Urinary bladder (tissue), 4 donors: Measurements from ENCODE around the gene ZNF629. TPM values are rescaled to one million over a fixed set of nuclear protein-coding genes. Genes with fewer than 3 reads are reported as not detected.

Experiments
- DNase-seq: peaks from one replicate; pipeline ENCODE4 v3.0.0-alpha.2; 2015; ENCODE audit errors: extremely low spot score
- H3K27ac ChIP-seq: one replicate; pipeline ENCODE4 v1.5.1; 2013; ENCODE audit warnings: low read depth, mild to moderate bottlenecking, moderate library complexity
- H3K36me3 ChIP-seq: one replicate; pipeline ENCODE4 v1.6.1; 2013; ENCODE audit warnings: mild to moderate bottlenecking, moderate library complexity; ENCODE audit not compliant: insufficient read depth
- H3K4me1 ChIP-seq: one replicate; pipeline ENCODE4 v1.6.1; 2013; ENCODE audit warnings: mild to moderate bottlenecking, moderate library complexity; ENCODE audit not compliant: insufficient read depth
- H3K4me3 ChIP-seq: one replicate; pipeline ENCODE4 v1.5.1; 2013; ENCODE audit warnings: low read depth, low read length
- WGBS: extraction: QIAGEN DNeasy Blood & Tissue Kit; methylation state at CpG from one replicate; pipeline ENCODE4 v1.1.7; 2013; 5-methylcytosine and 5-hydroxymethylcytosine counted together
- polyA plus RNA-seq: library from polyadenylated mRNA; stranded (reverse); fragments of 200-250 nt; gene quantifications from one replicate; pipeline ENCODE4 v1.2.3, GENCODE V29; 2013
- total RNA-seq: library from RNA; depleted of rRNA; stranded (reverse); fragments of >200 nt; gene quantifications from one replicate; pipeline ENCODE4 v1.2.3, GENCODE V29; 2014
- donor health status: healthy with polysubstance abuse.
- donor health status: healthy.

Gene ZNF629
- total and polyA plus RNA-seq, 2 donors = 7.2 to 11.2 TPM

DNA sequence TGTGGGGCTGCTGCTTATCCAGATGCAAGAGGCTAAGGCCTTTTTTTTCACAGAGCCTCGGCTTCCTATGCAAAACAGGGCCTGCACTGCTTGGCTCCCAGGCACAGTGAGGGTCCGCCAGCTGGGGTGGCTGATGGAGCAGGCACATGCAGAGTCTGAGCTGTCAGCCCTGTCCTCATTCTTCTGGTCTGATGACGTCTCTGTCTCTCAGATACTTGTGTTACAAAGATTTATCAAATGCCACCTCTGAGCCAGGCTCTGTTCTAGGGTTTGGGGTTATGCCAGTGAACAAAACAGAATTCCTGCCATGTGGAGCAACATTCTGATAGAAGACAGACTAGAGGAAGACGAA, 20.1 kb downstream of the ZNF629 start:
- Histone ChIP-seq H3K4me1 (no peaks in the 10 kb centered on the region), H3K4me3 (no peak overlapping the region), H3K27ac (no peak overlapping the region), H3K36me3 (peaks cover 9% of the 10 kb centered on the region)
- WGBS = 78% methylated on average over 4 of the region's 4 CpGs
- DNase-seq = no peak

DNA sequence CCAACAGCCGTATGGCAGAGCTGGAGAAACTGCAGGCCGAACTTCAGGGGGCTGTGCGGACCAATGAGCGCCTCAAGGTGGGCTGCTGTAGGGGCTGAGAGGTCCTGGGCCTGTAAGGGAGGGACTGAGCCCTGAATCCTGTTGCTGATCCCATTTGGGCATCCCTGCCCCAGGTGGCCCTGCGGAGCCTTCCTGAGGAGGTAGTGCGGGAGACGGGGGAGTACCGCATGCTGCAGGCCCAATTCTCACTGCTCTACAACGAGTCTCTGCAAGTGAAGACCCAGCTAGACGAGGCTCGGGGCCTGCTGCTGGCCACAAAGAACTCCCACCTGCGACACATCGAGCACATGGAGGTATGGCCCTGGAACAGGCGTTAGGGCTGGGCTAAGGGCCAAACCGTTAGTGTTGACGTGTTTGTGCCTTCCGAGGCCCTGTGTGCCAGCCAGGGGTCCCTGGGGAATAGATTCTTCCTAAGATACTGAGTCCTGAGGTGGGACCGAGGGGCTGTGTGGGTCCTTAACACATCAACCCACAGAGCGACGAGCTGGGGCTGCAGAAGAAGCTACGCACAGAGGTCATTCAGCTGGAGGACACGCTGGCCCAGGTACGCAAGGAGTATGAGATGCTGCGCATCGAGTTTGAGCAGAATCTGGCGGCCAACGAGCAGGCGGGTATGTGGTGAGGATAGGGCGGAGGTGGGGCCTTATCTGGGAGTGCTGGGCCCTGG, 20.6 kb downstream of the ZNF629 start:
- Histone ChIP-seq H3K4me1 (no peaks in the 10 kb centered on the region), H3K4me3 (no peak overlapping the region), H3K27ac (no peak overlapping the region), H3K36me3 (peaks cover 9% of the 10 kb centered on the region)
- WGBS = 90% methylated on average over 29 of the region's 29 CpGs
- DNase-seq = no peak

DNA sequence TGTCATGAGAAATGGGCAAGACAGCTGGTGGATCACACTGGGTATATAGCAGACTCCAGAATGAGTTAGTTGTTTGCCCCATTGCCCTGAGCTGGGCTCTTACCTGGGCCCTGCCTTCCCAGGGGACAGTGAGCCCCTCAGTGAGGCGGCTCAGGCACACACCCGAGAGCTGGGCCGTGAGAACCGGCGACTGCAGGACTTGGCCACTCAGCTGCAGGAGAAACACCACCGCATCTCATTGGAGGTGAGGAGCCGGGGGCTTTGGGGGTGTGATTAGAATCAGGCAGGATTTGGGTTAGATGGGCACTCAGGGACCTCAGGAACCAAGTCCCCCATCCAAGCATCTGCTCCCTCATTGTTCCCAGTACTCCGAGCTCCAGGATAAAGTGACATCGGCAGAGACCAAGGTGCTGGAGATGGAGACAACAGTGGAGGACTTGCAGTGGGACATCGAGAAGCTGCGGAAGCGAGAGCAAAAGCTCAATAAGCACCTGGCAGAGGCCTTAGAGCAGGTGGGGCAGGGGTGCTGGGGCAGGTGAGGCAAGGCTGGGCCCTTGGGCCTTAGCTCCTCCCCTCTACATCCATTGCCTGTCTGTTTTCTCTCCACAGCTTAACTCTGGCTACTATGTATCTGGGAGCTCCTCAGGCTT, 22.1 kb downstream of the ZNF629 start:
- 96% methylated on average over 12 of the region's 12 CpGs for WGBS
- H3K4me1 ChIP-seq = no peaks in the 10 kb centered on the region
- no peak overlapping the region for H3K27ac ChIP-seq
- H3K4me3 ChIP-seq = no peak overlapping the region
- H3K36me3 ChIP-seq = peaks cover 9% of the 10 kb centered on the region
- DNase-seq = no peak

DNA sequence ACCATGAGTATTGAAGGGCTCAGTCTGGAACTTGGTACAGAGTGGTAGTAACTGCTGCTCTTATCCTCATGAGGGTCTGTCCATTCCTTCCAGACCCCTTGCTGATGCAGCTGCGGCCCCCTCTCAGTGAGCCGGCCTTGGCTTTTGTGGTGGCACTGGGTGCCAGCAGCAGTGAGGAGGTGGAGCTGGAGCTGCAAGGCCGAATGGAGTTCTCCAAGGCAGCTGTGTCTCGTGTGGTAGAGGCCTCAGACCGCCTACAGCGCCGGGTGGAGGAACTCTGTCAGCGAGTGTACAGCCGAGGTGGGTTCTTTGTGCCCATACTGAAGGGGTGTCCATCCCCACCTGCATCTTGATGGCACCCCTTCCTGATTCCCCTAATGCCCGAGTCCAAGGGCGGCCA, 22.9 kb downstream of the ZNF629 start:
- Histone ChIP-seq H3K4me1 (no peaks in the 10 kb centered on the region), H3K36me3 (peaks cover 4% of the 10 kb centered on the region), H3K4me3 (no peak overlapping the region), H3K27ac (no peak overlapping the region)
- DNase-seq = no peak
- WGBS = 89% methylated on average over 11 of the region's 11 CpGs

DNA sequence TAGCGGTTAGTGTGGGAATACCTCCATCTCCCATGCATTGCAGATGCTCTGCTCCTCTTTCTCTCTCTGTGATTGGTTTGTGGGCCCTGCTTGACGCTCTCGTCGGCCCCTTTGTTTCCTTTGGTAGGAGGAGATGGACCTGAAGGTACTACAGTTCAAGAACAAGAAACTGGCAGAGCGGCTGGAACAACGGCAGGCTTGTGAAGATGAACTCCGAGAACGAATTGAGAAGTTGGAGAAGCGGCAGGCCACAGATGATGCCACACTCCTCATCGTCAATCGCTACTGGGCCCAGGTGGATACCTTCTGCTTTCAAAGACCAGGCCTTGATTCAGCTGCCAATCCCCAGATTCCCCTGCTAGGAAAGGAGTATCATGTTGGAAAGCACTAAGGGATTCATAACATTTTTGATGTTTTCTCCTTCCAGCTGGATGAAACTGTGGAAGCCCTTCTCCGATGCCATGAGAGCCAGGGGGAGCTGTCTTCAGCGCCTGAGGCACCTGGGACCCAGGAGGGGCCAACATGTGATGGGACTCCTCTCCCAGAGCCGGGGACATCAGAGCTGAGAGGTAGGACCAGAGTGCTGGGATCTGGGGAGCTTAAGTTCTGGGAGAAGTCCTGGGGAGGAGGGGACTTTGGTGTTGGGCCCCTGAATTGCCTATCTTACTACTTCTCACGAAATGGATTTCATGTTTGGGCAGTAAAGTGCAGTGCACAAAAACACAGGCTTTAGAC, 23.8 kb downstream of the ZNF629 start:
- no peak for DNase-seq
- peaks cover 2% of the 10 kb centered on the region for H3K36me3 ChIP-seq

DNA sequence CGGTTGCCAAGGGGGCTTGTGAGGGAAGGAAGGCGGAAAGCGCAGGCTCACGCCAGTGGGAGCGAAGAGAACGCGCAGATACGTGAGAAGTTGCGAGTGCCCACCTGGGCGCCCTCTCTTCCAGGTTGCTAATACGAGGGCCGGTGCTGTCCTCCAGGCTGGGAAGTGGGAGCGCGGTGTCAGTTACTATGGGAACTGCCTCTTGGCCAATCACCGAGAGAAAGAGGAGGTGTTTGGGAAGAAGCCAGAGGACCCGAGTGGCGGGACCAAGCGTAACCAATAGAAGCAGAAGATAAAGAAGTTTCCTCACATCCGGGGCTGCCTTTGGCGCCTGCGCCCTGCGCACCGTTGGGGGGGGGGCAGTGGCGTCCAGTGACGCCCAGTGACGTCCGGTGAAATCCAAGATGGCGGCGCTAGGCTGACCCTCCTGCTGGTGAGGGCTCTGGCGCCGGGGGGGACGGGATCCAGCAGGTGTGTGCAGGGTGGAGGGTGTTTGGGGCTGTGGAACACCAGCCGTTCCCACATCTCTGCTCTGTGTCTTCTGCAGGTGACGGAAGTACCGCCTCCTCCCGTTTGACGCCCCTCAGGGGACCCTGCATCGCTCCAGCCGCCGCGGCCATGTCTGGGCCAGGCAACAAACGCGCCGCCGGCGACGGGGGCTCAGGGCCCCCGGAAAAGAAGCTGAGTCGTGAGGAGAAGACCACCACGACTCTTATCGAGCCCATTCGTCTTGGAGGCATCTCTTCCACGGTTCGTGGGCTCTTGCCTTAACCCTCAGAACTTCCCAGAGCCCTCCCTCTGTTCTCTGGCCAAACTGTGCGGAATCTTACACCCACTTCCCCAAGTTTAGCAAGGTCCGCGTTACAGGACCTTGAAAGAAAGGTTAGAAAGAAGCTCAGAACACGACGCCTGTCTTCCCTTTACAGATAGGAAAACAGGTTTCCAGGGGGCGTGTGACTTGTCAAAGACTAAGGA, 24.8 kb downstream of the ZNF629 start, which contains the start of the genes CFAP119 and RNF40:
TSS of gene CFAP119 (minus strand) at position 135 of the 975 bp plus-strand sequence. CDS start 314 bp downstream, outside the sequence.
TSS of gene RNF40 (plus strand) at position 395 of the 975 bp plus-strand sequence. CDS start at position 619, 224 bp downstream.
- no peaks in the 10 kb centered on the region for H3K4me1 ChIP-seq
- H3K27ac ChIP-seq = peak within 1 kb of the TSS; percentile 90
- DNase-seq = peak; percentile 97
- H3K36me3 ChIP-seq = peaks cover 2% of the 10 kb centered on the region
- under 1% methylated on average over 60 of the region's 60 CpGs for WGBS
- peak within 1 kb of the TSS; percentile 75 for H3K4me3 ChIP-seq

More for the DNA sequence above, 23.8 kb downstream of the ZNF629 start:
- 66% methylated on average over 15 of the region's 15 CpGs for WGBS
- Histone ChIP-seq H3K4me1 (no peaks in the 10 kb centered on the region), H3K27ac (no peak overlapping the region), H3K4me3 (peak overlapping the region; percentile 75)

DNA sequence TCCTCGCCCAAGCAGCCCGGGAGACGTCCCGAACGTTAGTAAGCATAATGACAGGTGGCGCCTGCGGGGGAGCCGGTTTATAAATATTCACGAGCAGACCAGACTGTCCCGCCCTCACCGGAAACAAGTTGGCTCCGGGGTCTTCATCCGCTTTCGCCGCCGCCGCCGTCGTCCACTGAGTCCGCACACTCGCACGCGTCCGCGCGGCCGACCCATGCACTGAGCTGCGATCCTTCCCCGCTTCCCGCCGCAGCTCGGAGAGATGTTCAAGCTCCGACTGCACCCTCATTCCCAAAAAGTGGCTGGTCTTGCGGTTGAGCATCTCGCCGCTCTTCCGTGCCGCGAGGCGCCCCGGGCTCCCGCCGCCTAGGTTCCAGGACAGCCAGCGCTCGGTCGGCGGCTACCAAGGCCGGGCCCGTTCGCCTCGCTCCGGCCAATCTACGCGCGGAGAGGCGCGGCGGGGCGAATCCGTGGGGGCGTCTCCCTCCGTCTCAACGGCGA, 25.5 kb downstream of the ZNF629 start:
- WGBS = under 1% methylated on average over 64 of the region's 64 CpGs
- no peaks in the 10 kb centered on the region for H3K36me3 ChIP-seq
- no peak for DNase-seq

DNA sequence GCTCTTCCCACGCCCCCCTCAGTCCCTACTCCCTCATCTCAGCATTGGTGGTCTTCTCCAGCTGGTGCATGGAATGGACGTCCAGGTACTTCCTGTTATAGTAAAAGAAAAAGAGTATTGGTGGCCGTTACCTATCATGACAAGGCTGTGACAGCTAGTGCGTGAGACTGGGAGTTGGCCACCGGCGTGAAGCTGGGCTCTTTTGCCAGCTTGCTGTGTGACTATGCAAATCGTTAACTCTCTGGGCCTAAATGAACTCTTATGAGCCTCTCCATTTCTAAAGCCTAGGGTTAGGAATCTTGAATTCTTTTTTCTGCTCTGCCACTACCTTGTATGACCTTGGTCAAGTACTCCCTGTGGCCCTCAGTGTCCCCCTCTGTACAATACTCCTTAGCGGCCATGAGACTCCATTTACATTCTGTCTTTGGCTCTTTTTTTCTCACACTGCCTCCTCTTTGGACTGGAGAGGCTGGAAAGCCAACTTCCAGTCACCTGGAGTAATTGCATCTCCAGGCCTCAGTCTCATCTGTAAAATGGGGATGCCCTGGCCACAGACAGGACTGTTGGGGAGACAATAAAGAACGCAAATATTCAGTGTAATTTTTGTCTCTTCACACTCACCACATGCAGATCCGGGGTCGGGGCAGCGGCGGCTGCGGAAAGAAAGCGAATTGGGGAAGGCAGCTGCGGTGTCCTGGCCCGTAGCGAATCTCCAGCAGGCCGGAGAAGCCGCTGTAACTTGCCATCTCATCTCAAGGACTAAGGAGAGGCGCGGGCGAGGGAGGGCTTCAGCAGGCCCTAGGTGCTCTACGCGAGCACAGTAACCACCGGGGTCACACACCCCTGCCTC, 26.2 kb downstream of the ZNF629 start:
- no peak for DNase-seq
- Histone ChIP-seq H3K36me3 (no peaks in the 10 kb centered on the region), H3K4me1 (no peaks in the 10 kb centered on the region), H3K4me3 (peak overlapping the region; percentile 75), H3K27ac (no peak overlapping the region)
- 26% methylated on average over 26 of the region's 26 CpGs for WGBS

More for the DNA sequence above, 25.5 kb downstream of the ZNF629 start:
- H3K4me1 ChIP-seq = no peaks in the 10 kb centered on the region
- peak overlapping the region; percentile 75 for H3K4me3 ChIP-seq
- no peak overlapping the region for H3K27ac ChIP-seq

DNA sequence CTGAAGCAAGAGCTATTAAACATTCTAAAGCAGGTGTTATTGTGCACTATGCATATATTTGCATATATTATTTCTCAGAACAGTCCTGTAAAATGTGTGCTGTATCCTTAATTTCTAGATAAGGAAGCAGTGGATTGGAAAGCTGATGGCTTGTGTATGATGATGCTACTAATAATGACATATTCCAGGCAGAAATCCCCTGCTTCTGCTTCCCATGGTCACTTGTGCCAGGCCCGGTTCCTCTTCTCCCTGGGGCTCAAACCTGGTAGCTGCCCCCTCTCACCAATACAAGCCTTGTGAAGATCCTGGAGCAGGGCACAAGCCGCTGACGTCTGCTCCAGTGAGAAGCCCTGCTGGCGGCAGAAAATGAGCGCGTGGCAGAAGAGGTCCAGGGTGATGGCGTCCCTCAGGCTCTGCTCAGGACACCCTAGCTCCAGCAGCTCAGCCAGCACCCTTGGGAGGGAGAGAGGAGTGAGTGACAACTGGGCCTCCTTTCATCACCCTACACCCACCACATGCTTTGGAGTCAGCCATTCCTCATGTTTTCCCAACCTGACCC, 26.9 kb downstream of the ZNF629 start:
- DNase-seq = no peak
- no peak overlapping the region for H3K27ac ChIP-seq
- H3K36me3 ChIP-seq = no peaks in the 10 kb centered on the region
- no peak overlapping the region for H3K4me3 ChIP-seq
- H3K4me1 ChIP-seq = no peaks in the 10 kb centered on the region
- WGBS = 87% methylated on average over 7 of the region's 7 CpGs

DNA sequence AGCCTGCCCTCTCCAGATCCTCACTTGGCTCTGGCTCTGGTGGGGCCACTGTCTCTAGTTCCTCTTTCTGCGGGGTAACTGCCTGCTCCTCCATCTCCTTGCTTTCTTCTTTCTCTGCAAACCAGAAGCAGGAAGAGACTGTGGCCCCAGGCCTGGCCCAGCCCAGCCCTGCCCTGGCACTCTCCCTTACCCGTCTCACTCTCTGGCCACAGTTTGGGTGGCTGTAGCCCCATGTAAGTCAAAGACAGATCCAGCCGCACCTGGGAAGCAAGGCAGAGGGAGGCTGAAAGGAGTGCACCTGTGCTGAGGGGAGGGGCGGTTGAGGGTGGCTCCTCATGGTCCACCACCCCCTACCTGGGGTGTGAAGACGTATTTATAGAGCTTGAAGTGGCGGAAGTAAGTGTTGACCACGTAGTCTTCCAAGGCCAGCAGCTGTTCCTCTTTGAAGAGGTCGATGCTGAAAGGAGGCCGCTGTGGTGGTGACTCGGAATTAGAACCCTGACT, 28.0 kb downstream of the ZNF629 start:
- Histone ChIP-seq H3K27ac (no peak overlapping the region), H3K36me3 (no peaks in the 10 kb centered on the region)

DNA sequence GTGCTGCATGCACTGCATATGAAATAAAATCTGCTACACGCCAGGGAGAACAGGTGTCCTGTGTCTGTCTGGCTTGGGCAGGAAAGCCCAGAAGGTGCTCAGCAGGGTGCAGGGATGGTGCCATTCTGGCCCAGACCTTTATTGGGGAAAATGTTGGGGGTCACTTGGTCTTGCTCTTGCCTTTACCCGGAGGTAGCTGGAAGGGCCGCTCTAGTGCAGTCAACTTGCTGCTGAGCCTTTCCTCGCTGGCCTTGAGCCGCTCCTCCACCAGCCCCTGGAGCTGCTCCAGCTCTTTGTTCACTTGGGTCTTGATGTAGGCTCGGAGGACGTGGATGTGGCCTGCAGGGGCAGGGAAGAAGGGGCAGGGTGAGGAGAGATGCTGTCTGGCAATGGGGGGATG, 29.7 kb downstream of the ZNF629 start:
- WGBS = 84% methylated on average over 7 of the region's 7 CpGs
- DNase-seq = no peak
- Histone ChIP-seq H3K27ac (no peak overlapping the region), H3K36me3 (no peaks in the 10 kb centered on the region), H3K4me3 (no peak overlapping the region), H3K4me1 (no peaks in the 10 kb centered on the region)

More for the DNA sequence above, 28.0 kb downstream of the ZNF629 start:
- no peak overlapping the region for H3K4me3 ChIP-seq
- WGBS = 84% methylated on average over 10 of the region's 10 CpGs
- no peaks in the 10 kb centered on the region for H3K4me1 ChIP-seq
- DNase-seq = no peak

DNA sequence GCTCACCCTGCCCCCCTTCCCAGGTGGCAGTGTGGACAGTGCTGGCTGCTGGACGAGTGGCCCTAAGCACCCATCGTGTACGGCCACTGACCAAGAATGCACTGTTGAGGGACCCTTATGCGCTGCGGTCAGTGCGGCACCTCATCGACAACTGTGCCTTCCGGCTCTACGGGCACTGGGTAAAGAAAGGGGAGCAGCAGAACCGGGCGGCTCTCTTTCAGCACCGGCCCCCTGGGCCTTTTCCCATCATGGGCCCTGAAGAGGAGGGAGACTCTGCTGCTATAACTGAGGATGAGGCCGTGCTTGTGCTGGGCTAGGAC, 30.3 kb downstream of the ZNF629 start:
- Histone ChIP-seq H3K4me3 (no peak overlapping the region), H3K27ac (no peak overlapping the region), H3K36me3 (no peaks in the 10 kb centered on the region), H3K4me1 (no peaks in the 10 kb centered on the region)
- 94% methylated on average over 13 of the region's 13 CpGs for WGBS
- DNase-seq = no peak
